ENCODE measurements around the gene RHOH.

The RHOH gene

DNA sequence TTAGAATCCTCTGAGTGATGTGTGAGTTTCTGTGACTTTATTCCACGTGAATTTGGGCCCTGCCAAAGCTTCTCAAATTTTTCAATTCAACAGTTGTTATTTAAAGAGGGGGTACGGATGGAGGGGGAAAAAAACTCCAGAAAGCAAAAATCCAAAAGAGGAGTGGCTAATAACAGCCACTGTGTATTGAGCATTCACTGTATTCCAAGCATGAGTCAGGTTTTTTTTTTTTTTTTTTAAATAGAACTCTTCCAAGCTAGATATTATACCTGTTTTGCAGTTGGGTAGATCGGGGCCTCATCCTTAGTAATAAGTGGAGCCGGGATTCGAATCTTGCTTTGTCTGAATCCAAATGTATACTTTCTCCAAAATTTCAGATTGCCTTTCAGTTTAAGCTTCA is 6.4 kb upstream of the RHOH start:
- no peak for DNase-seq

DNA sequence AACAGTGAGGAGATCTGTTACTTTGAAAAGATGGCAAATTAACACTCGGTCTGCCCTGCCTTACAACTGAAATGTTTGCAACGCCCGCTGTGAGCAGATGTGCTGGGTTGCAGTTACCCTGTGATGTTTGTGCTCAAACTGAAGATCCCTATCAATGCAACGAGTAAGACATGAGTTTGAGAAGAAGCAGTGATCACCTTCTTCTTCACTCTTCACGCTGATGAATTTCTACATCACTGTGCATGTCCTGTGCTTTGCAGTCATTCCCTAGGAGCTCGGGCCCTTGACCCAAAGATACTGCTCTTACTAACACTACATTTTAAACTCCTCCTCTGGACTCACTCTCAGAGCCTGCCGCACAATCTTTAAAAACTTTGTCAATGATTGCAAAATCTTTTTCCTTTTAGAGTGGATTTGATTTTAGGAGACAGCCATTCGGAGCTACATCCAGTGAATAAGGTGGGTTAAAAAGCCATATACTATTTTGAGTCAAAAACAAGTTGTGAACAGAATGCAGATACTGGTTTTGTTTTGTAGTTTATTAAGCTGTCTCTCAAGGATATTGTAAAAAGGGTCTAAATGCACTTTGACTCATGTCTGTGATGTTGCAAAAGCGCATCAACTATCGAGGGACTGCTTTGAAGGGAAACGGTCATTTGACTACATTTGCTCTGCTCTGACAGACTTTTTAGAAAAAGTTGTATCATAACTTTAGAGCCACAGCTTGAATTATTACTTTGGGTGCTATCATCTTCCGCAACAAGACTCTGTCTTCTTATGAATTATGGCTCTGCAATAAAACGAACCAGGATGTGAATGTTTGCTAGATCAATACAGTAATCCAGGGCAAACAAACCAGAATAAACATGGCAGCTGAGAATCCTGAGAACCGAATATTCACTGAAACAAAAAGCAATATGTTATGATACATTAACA is 5.7 kb upstream of the RHOH start:
- DNase-seq = no peak

DNA sequence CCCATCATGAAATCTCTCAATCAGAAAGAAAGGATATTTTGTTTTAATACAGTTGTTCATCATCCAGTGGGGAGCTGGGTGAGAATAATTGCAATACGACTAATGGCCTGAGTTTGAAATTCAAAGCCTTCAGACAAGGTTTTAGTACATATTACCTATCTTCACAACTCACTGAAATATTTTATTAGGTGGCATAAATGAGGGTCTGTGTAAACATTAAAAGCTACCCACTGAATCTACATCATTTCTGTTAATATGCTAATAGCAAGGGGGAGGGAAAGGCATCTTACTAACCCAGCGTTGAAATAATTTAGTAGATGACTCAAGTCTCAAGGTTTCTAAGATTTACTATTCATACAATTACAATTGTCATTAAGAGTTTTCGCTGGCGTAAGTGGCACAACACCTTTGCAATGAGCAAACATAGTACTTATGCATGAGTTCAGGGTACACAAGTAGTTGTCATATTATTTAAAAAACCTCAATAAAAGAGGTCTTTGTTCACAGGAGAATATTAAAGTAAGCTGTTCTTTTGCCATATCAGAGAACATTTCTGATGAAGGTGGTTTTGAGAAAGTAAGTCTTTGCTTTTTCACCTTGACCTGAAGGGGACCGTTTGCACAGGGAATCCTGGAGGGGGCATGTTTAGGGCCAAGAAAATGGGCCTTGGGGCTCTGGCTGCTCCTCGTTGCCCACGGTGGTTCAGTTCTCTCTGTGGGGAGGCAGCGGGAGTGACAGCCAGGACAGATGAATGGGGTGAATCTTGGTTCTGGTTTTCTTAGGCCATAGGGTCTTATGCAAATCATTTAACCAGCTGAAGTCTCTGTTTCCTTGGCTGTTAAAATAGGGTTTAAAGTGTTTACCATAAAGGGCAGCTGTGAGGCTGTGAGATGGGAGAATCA is 4.5 kb upstream of the RHOH start:
- no peak for DNase-seq

DNA sequence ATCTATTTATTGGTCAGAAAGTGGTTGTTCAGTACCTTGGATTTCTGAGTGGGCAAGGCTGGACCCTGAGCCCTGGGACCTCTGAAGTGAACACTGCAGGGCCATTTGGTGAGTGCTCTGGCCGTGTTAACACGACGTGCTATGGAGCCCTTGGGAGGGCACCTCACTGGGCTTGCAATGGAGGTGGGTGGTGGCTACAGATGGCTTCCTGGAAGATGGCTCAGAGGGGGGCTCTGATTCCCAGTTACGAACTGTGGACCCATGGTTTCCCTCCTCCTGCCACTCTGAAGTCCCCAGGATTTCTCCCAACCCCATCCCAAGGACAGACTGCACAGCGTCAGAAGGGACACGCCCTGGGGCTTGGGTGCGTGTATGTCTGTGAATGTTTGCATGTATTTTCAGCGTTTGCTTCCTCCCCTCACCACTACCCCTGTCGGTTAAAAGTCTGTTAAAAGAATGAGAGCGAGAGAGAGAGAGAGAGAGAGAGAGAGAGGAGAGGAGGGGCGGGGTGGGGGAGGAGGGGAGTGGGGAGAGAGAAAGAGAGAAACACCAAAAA is 3.7 kb upstream of the RHOH start:
- DNase-seq = no peak

DNA sequence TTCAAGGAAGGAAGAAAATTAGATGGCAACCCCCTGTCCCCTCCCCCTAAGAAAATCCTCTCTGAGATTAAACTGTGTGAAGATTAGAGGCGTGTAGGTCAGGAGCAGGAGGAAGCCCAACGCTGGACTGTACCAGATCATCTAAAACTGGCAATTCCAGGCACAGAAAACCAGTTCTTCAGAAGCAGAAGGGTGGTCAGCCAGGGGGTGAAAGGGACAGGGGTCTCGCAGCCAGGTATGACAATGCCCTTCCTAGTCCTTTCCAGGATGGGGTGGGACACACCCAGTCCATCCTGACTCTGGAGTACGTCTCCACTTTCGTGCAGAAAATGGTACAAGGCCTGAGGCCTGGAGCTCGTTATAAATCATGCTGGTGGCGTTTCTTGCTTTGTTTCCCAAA is 3.3 kb upstream of the RHOH start:
- no peak for DNase-seq

DNA sequence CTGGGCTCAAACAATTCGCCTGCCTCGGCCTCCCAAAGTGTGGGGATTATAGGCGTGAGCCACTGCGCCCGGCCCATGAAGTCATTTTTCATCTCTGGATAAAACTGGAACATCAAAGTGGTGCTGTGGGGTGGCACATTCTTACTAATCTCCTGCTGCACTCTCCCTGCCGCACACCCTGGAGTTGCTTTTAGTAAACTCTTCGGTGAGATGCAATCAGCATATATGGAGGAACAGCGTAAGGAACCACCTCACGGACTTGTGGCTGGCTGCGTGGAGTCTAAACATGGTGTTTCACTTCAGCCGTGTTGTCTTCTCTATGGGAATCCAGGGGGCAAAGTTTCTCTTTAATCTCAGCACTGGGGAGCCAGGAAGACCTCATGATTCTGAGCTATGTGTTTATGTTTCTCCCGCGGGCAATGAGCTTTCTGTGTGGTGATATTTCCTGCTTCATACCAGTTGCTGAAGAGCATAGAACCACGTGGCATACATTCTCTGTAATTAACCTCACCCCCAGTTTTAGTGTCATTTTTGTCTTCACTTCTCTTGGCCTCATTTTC is 2.1 kb upstream of the RHOH start:
- no peak for DNase-seq

DNA sequence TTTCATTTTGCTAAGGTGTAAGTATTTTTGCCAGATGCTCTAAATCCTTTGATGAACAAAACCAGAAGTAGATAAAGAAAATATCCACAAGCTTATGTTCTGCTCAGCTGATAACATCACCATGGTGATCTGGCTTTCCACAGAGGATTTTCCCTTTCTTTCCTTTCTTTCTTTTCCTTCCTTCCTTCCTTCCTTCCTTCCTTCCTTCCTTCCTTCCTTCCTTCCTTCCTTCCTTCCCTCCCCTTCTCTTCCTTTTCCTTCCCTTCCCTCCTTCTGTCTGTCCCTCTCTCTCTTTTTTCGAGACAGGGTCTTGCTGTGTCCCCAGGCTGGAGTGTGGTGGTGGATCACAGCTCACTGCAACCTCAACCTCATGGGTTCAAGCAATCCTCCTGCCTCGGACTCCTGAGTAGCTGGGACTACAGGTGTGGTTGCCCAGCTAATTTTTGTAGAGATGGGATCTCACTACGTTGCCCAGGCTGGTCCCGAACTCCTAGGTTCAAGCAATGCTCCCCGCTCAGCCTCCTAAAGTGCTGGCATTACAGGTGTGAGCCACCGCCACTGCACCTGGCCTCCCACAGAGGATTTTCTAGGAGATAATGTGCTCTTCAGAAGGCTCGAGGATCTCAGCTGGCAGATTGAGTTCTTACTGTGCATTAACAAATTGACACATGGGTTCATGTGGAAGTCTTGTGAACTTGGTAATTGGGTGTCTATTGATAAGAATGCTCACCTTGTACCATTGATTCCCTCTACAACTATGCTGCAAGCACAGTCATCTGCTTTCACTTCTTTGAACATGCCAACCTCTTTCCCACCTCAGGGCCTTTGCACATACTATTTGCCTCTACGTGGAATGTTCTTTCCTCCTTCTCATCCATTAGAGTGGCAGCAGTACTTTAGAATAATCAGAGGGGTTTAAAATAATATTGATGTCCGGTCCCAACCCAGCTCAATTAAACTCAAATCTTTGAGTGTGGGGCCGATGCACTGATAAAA is 1.4 kb upstream of the RHOH start:
- DNase-seq = no peak

DNA sequence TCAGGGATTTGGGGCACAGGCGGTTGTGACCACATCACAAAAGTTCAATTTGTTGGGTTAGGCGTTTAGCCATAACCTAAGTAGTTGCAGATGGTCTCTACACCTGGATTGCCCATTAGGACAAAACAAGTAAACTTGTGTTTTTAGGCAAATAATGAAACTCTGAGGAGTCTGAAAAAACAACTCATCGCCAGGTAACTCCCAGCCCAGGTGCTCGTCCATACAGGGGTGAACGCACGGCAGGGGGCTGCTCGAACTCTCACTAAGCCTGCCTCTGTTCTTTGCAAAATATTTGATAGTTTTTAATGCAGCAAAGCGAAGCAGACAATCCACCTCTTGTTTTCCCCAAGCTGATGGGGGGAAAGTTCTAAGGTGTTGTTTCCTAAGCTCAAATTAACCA is 559 bp upstream of the RHOH start:
- DNase-seq = no peak

DNA sequence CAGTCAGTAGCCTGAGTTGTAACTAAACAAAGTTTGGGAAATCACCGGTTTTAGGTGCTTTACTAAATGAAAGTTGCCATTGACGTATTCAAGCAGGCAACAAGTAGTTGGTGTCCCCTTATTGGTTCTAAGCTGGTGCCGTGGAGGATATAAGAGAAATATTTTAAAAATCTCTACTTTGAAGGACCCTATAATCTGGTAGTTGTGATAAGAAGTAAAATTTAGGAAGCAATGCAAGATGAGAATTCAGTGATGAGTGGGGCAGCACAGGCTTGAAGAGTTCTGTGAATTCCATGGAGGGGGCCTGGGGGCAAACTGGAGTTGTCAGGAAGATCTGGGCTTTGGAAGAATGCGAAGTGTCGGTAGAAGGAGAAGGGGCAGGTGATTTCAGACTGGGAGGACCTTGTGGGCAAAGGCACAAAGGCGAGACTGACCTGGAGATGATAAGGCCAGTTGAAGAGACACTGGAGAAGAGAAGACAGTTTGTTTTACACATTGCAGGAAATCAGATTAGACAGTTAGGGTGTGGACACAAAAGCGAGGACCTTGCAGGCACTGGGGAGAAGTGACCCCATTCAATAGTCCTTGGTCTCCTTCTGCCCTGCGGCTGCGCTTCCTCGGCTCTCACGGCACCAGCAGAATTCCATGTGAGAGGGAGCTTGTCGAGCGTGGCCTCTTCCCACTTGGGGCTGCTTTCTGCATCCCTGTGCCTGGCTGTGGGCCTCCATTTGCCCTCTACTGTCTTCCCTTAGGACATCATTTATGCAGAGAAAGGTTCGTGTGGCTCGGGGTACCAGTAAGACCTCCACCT is 1.3 kb downstream of the RHOH start:
- DNase-seq = no peak

DNA sequence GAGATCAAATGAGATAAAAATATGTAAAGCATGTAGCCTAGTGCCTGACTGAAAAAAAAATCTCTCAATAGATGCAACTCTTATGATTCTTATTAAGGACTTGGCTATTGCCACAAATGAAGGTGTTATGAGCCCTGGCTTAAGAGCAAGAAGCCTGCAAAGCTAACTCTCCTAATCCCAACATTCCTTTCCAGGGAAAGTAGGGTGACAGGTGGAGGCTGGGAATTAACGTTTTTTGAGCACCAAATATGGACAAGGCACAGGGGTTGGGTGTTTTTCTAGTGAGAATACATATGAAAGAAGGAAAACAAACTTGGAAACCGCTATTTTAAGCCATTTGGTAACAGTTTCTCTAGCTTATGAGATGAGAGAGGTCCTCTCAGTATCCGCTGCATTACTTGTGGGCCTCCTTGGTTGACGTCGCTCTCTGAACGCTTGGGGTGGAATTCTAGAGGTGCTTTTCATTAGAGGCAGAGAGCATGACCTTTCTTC is 2.4 kb downstream of the RHOH start:
- DNase-seq = no peak

DNA sequence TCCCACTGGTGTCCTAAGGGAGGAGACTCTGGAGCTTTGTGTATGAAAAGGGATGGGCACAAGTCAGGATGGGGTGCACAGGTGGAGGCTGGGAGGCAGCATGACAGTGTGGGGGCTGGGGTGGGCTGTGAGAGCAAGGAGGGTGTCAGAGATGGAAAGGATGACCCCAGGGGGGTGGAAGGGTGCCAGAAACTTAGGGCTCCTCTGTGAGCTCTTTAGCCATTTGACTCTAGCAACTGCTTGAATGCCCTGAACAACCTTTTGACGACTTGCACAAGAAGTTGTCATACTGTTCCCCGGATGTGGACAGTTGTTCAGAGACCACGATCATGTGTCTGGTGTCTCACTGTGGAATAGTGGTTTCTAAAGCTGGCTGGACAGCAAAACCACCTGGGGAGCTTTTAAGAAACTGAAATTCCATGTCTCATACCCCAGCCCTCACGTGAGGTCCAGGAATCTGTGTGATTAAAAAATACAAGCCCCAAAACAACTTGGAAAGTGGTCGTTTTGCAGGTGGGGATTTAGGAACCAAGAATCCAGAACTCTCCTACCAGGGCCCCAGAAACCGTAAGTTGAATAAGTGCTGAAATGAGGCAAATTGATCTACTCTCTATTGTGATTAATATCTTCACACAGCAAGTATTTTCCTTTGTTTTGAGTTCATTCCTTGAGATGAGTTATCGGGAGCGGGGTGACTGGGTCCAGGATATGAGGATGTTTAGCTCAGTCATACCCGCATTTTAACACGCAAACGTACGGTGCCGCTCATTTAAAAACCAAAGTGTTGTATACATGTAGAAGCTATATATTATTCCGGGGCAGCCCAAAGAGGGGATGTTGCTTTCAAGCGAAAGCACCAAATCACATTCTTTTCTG is 3.4 kb downstream of the RHOH start:
- DNase-seq = no peak

DNA sequence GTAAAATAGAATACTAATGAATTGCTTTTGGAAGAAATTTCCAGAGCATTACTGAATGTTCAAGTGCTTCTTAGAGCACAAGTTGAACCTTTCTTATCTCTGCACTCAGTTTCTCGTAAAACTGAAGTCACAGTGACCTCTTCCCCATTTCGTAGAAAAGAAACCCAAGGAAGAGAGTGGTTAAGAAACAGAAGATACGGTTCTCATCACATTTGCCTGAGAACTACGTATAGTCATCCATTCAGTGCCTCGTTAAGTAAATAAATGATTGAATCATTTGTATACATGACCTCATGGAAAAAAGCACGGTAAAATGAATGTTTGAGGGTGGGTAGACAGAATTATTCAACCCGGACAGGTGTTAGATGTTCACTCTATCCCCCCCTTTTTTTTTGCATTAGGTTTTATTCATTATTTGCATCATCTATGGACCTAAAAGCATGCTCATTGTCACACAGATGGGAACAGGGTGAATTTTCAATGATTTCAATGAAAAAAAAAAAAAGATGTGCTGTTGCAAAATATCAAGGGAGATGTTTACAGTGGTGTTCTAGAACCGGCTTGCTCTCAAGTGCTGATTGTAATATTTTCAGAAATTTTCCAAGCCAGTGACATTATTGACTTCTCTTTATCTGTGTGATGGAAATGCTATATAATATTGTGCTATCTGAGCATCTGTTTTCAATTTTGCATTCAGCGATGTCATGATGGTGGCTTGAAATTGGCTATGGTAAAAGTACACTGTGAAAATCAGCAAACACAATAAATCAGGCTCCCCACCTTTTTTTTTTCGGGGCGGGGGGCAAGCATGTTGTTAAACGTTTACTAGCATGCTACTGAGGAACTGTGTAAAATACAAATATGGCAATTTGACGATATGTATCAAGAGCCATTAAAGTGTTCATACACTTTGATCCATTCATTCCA is 4.3 kb downstream of the RHOH start:
- no peak for DNase-seq

DNA sequence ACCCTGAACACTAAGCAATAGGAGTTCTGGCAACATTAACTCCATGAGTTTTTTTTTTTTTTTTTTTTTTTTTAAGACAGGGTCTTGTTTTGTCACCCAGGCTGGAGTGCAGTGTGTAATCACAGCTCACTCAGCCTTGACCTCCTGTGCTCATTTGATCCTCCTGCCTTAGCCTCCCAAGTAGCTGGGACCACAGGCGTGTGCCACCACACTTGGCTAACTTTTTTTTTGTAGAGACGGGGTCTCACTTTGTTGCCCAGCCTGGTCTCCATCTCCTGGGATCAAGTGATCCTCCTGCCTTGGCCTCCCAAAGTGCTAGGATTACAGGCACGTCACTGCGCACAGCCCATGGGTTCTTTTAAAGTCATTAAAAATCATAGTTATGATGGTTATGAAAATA is 5.1 kb downstream of the RHOH start:
- no peak for DNase-seq

DNA sequence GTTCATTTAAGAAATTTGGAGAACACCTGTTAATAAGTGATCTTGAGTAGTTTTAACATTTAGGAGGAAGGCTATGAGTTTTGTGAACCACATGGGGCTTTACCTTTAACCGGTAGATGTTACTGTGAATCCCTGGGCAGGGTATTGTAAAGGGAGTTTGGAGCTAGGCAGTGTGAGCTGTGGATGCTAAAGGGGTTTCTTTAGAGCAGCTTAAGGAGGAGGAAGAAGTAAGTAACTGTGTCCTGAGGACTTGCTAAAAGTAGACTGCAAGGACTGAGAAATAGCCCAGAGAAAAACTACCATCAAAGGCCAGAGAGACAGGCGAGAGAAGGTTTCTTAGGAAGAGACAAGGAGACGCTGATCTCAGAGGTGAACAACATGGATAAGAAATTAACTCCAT is 5.6 kb downstream of the RHOH start:
- no peak for DNase-seq

DNA sequence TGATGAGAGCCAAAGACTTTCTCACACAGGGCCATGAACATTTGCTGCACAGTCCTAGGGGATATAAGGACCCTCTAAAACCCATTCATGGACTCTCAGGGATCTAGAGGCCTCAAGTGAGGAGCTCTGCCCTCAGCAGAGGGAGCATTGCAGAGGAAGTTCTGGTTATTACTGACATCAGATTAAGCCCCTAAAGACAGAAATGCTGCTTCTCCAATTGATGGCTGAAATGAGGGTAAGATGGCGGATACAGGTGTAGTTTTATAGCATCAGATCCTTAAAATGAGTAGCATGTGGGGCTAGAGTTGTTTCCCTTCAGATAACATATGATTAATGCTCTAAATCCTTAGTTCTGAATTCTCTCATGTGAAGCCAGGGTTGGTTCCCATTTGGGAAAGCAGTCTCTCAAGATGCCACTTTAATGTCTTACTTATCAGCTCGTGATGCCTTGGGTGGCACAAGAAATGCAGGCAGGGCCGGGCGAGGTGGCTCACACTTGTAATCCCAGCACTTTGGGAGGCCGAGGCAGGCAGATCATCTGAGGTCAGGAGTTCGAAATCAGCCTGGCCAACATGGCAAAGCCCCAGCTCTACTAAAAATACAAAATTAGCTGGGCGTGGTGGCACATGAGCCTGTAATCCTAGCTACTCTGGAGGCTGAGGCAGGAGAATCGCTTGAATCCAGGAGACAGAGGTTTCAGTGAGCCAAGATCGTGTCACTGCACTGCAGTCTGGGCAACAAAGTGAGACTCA is 7.9 kb downstream of the RHOH start:
- no peak for DNase-seq

DNA sequence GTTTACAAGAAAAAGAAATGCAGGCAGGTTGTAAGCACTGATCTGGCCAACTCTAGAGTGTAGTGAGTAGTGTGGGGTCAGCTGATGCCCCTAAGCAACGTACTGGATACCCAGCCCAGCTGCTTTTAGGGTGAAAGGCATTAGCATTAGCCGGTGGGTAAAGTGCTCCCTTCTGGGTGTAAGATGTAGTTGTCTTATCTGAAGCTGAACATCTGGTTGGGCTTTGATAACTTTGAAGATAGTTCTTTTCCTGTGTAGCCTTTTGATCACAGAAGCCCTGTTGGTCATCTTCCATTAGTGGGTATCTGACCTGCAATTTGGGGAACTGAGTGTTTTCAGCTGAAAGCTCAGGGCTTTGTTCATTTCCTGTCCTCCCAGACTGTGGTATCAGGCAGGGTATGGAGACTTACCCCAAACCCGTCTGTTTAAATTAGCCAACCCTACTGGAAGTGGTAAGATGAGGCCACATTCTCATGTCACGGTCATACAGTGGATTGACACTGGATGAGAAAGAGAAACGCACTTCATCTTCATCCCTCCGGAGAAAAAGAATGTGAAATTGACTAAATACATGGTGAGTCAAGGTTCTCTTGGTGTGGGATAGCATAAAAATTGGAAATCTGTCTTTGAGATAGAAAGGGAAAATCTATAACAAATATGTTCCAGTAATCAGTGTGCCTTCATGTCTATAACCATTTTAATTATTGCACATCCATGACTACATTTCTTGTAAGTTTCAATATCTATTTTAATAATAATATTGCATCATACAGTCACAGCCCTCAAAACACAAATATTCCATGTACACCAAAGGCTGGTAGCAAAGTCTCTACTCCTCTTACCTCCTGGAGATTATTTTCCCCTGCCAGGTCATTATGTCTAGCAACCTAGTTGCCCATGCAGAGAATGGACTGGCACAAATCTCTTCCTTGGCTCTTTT is 8.7 kb downstream of the RHOH start:
- DNase-seq = no peak

DNA sequence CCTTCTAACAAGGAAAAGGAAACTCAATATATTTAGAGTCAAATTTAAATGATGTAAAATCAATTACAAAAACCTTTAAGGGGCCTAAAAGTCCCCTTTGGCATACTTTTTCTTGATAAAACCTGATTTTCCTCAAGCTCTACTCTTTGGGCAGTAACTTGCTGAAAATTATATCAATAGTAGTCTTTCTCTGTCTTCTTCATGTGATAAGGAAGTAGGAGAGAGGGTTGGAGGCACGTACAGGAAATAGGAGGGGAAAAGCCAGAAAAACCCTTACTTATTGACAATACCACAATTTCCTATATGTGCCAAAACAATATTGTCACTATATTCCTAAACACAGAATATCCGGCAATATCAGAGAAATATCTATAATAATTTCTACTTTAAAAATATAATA is 9.6 kb downstream of the RHOH start:
- no peak for DNase-seq
